ENCODE measurements around the gene PGAP6.

DNA sequence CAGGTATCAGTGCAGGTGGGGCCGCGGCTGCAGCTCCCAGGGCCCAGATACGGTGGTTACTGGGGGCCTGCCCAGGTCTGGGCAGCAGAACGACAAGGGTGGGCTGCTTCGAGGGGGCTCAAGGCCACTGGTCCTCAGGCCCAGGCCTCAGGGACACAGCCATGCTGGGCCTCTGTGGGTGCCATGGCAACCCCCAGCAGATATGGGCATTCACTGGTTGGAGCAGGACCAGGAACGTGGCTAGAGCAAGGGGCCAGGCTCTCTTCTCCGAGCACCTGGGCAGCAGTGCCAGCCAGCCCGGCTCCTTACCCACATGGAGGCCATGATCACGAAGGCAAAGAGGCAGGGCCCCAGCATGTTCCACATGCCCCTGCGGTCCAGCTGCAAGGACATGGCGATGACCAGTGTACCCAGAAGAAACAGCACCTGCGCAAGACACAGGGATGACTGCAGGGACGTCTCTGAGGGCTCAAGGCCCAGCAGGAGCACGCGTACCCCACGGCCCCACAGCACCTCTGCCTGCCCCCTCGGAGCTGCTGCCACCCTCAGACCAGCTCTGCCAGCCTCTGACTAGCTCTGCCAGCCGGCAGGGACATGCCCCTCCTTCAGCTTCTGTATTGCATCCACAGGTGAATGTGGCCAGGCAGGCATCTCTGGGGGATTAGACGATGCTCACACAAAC, 9.3 kb downstream of the PGAP6 start:
- TF ChIP-seq, protein P1, sequence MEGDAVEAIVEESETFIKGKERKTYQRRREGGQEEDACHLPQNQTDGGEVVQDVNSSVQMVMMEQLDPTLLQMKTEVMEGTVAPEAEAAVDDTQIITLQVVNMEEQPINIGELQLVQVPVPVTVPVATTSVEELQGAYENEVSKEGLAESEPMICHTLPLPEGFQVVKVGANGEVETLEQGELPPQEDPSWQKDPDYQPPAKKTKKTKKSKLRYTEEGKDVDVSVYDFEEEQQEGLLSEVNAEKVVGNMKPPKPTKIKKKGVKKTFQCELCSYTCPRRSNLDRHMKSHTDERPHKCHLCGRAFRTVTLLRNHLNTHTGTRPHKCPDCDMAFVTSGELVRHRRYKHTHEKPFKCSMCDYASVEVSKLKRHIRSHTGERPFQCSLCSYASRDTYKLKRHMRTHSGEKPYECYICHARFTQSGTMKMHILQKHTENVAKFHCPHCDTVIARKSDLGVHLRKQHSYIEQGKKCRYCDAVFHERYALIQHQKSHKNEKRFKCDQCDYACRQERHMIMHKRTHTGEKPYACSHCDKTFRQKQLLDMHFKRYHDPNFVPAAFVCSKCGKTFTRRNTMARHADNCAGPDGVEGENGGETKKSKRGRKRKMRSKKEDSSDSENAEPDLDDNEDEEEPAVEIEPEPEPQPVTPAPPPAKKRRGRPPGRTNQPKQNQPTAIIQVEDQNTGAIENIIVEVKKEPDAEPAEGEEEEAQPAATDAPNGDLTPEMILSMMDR (IDR thresholded peaks at IDR 0.05) = no peak
- TF ChIP-seq POLR2AphosphoS5 (IDR thresholded peaks at IDR 0.05) (no peak), EP300 (IDR thresholded peaks at IDR 0.05) (no peak), POLR2A (IDR thresholded peaks at IDR 0.05; ENCODE audit: low read depth) (no peak)

Measured in esophagus muscularis mucosa (tissue), 4 donors.